Testis (tissue), 2 donors: ENCODE results near the gene ABCC8.

Experiments used
- POLR2A ChIP-seq: fragments of 450-650 bp; IDR thresholded peaks from one replicate; pipeline ENCODE4 v1.6.1; 2017; ENCODE audit warnings: antibody characterized with exemption, mild to moderate bottlenecking, moderate library complexity
- TF ChIP-seq, protein P1 (sequence below), 3 experiments: fragments of 450-650 bp in 2 of 3; fragments of 200-600 bp in 1 of 3; sonication (generic) in 1 of 3; IDR thresholded peaks; one replicate each; pipeline ENCODE4 v1.5.1; 2016 to 2019; ENCODE audit warnings: antibody characterized with exemption in 3 of 3, mild to moderate bottlenecking in 2 of 3, moderate library complexity in 1 of 3

DNA sequence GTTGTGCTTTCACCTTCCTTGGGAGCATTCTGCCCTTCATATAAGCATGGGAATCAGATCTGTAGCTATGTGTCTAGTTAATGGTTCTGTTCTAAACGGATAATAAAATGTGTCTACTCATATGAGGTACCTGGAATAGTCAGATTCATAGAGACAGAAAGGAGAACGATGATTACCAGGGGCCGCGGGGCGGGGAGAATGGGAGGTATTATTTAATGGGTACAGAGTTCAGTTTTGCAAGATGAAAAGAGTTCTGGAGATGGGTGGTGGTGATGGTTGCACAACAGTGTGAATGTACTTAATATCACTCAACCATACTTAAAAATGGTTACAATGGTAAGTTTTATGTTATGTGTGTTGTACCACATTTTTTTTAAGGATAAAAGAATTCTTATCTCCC, 10.0 kb upstream of the ABCC8 start:
- no peak for TF ChIP-seq POLR2A
- TF ChIP-seq, protein P1, sequence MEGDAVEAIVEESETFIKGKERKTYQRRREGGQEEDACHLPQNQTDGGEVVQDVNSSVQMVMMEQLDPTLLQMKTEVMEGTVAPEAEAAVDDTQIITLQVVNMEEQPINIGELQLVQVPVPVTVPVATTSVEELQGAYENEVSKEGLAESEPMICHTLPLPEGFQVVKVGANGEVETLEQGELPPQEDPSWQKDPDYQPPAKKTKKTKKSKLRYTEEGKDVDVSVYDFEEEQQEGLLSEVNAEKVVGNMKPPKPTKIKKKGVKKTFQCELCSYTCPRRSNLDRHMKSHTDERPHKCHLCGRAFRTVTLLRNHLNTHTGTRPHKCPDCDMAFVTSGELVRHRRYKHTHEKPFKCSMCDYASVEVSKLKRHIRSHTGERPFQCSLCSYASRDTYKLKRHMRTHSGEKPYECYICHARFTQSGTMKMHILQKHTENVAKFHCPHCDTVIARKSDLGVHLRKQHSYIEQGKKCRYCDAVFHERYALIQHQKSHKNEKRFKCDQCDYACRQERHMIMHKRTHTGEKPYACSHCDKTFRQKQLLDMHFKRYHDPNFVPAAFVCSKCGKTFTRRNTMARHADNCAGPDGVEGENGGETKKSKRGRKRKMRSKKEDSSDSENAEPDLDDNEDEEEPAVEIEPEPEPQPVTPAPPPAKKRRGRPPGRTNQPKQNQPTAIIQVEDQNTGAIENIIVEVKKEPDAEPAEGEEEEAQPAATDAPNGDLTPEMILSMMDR (IDR thresholded peaks at IDR 0.05), result no peak
